Bronchial epithelial cell (primary cell): Measurements from ENCODE around the gene FAM13A. TPM values are rescaled to one million over a fixed set of nuclear protein-coding genes. Genes with fewer than 3 reads are reported as not detected.

ENCODE experiments used
- DNase-seq: peaks from one replicate; pipeline ENCODE4 v3.0.0-alpha.2; 2010; ENCODE audit warnings: low read depth
- FAIRE-seq: peaks from 2 replicates; lab custom pipeline; 2011; peaks lifted over from hg19 to GRCh38; lab: Jason Lieb, UNC
- H3K27me3 ChIP-seq: 2 replicates; pipeline ENCODE4 v1.5.1; 2011; ENCODE audit warnings: low read length; ENCODE audit not compliant: control insufficient read depth, insufficient read depth
- H3K36me3 ChIP-seq: 2 replicates; pipeline ENCODE4 v1.5.1; 2011; ENCODE audit warnings: low read length; ENCODE audit not compliant: control insufficient read depth, insufficient read depth
- H3K4me3 ChIP-seq: 2 replicates; pipeline ENCODE4 v1.5.1; 2011; ENCODE audit warnings: mild to moderate bottlenecking, low read depth, low read length, control low read depth
- CTCF ChIP-seq: IDR thresholded peaks from 2 replicates; pipeline ENCODE4 v1.5.1; 2011; ENCODE audit warnings: mild to moderate bottlenecking, moderate library complexity, low read length, control low read depth, inconsistent platforms; ENCODE audit not compliant: insufficient read depth, severe bottlenecking
- total RNA-seq: library from RNA; depleted of rRNA; stranded (reverse); fragments of >200 nt; gene quantifications from 2 replicates; pipeline ENCODE4 v1.2.1, GENCODE V29; 2014

The FAM13A gene
- total RNA-seq, 1 donor from 2014 or later = 5.8 TPM

GRCh38 chr4:88822034-88822789 lies 234.8 kb downstream of the FAM13A start:
- DNase-seq (no peak), FAIRE-seq (no peak)
- peak overlapping the region; percentile 55 for H3K4me3 ChIP-seq
- no peaks in the 10 kb centered on the region for H3K27me3 ChIP-seq
- TF ChIP-seq CTCF = no peak
- H3K36me3 ChIP-seq = no peaks in the 10 kb centered on the region

- FAIRE-seq = no peak
- peak overlapping the region; percentile 55 for H3K4me3 ChIP-seq
- no peaks in the 10 kb centered on the region for H3K27me3 ChIP-seq
- no peaks in the 10 kb centered on the region for H3K36me3 ChIP-seq
- TF ChIP-seq CTCF = no peak
- peak; percentile 13 for DNase-seq
Observed at GRCh38 chr4:88821522-88821921, 235.5 kb downstream of the FAM13A start.

GRCh38 chr4:88820698-88821415 lies 236.1 kb downstream of the FAM13A start:
- FAIRE-seq = no peak
- no peak for TF ChIP-seq CTCF
- Histone ChIP-seq H3K36me3 (no peaks in the 10 kb centered on the region), H3K4me3 (peak overlapping the region; percentile 55), H3K27me3 (no peaks in the 10 kb centered on the region)
- DNase-seq = peak; percentile 37

GRCh38 chr4:88819818-88820697 lies 236.9 kb downstream of the FAM13A start:
- H3K4me3 ChIP-seq = peak overlapping the region; percentile 55
- FAIRE-seq = no peak
- no peaks in the 10 kb centered on the region for H3K36me3 ChIP-seq
- peak; percentile 18 for DNase-seq
- H3K27me3 ChIP-seq = no peaks in the 10 kb centered on the region
- no peak for TF ChIP-seq CTCF

- DNase-seq (peak; percentile 68), FAIRE-seq (peak; percentile 84)
- H3K4me3 ChIP-seq = no peak overlapping the region
- H3K27me3 ChIP-seq = no peaks in the 10 kb centered on the region
- peak; percentile 75 for TF ChIP-seq CTCF
- no peaks in the 10 kb centered on the region for H3K36me3 ChIP-seq
Observed at GRCh38 chr4:88818631-88819470, 238.1 kb downstream of the FAM13A start.
